GM18498 (cell line): ENCODE results near the gene TUBGCP5.
"Not testable (repeated sequence)": the region's sequence is repeated elsewhere in the genome, so short reads cannot be mapped to it uniquely, and the experiment has no call there.

Experiments
- ATAC-seq: cut with Tn5 transposase; IDR thresholded peaks from one replicate; pipeline ENCODE4 v1.9.1; 2021; ENCODE audit warnings: mild to moderate bottlenecking, moderate library complexity; ENCODE audit not compliant: unreplicated experiment

Gene TUBGCP5

DNA sequence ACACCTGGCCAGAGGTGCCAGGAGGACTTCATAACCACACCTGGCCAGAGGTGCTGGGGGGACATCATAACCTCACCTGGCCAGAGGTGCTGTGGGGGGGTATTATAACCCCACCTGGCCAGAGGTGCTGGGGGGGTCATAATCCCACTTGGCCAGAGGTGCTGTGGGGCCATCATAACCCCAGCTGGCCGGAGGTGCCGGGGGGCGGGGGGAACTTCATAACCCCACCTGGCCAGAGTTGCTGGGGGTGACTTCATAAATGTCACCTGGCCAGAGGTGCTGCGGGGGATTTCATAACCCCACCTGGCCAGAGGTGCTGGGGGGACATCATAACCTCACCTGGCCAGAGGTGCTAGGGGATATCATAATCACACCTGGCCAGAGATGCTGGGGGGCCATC lies 4.2 kb upstream of the TUBGCP5 start:
- not testable (repeated sequence) for ATAC-seq

DNA sequence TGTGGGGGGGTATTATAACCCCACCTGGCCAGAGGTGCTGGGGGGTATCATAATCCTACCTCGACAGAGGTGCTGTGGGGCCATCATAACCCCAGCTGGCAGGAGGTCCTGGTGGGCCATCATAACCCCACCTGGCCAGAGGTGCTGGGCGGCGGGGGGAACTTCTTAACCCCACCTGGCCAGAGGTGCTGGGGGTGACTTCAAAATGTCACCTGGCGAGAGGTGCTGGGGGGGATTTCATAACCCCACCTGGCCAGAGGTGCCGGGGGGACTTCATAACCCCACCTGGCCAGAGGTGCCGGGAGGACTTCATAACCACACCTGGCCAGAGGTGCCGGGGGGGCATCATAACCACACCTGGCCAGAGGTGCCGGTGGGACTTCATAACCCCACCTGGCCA lies 2.4 kb upstream of the TUBGCP5 start:
- ATAC-seq: not testable (repeated sequence)

DNA sequence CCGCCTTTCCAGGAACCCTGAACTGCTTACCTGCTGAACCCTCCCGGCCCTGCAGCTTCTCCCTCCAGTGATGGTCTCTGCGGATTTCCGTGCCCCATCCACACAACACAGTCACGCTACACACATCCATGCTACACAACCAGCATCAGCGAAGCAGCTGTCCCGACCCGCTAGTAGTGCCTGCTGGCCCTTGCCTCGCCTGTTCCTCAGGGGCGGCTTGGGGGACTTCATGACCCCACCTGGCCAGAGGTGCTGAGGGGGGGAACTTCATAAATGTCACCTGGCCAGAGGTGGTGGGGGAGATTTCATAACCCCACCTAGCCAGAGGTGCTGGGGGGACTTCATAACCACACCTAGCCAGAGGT lies 530 bp upstream of the TUBGCP5 start:
- peak; percentile 30 for ATAC-seq

- ATAC-seq: peak; percentile 13
Observed at GRCh38 chr15:23038726-23039142, 635 bp downstream of the TUBGCP5 start.

- ATAC-seq: no peak
Observed at GRCh38 chr15:23035964-23036566, 3.3 kb downstream of the TUBGCP5 start.

GRCh38 chr15:23033979-23034378 lies 5.4 kb downstream of the TUBGCP5 start:
- no peak for ATAC-seq

GRCh38 chr15:23026218-23026617 lies 13.2 kb downstream of the TUBGCP5 start:
- no peak for ATAC-seq

DNA sequence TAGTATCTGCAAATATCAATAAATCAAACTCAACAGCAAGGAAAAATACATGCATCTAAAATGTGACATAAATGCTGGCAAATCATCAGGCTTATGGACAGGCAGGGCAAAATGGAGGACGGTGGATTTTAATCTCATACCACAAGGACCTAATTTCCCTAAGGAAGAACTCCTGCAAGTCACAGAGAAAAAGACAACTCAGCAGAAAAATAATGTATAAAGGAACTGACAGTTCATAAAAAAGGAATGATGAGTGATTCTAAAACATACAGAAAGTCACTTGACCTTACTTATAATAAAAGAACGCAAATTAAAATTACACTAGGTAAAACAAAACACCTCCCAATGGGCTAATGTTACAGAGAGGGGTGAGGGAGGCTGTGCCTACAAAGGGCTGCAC lies 17.2 kb downstream of the TUBGCP5 start:
- ATAC-seq: no peak

DNA sequence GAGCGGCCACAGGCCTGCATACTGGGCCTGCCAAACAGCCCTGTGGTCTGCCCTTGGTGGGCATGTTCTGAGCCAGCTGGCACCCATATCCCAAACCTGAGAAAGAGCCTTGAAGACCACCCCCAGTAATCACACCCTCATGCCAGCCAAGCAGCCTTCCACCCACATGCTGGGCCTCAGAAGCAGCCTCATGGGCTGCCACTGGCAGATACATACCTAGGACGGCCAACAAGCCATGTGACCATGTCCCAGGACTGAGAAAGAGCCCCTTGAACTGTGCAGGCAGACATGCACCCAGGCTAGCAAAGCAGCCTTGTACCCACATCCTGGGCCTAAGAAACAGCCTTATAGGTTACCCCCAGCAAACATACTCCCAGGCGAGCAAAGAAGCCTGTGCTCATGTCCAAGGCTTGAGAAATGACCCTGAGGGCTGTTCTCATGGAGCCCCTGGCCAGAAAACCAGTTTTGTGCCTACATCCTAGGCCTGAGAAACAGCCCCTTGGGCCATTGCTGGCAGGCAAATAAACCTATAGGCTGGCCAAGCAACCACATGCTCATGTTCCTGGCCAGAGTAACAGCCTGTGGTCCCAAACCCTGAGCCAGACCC lies 24.9 kb downstream of the TUBGCP5 start:
- ATAC-seq: no peak

GRCh38 chr15:23013681-23014080 lies 25.7 kb downstream of the TUBGCP5 start:
- ATAC-seq: no peak

DNA sequence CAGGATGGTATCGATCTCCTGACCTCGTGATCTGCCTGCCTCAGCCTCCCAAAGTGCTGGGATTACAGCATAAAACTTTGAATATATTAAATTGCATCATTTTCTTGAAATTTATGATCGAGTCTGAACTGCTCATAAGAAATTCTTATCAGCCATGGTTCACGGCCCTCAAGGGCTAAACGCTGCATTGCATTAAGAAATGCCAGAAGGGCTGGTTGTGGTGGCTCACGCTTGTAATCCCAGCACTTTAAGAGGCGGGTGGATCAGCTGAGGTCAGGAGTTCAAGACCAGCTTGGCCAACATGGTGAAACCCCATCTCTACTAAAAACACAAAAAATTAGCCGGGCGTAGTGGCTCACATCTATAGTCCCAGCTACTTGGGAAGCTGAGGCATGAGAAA lies 26.8 kb downstream of the TUBGCP5 start:
- ATAC-seq: not testable (repeated sequence)

DNA sequence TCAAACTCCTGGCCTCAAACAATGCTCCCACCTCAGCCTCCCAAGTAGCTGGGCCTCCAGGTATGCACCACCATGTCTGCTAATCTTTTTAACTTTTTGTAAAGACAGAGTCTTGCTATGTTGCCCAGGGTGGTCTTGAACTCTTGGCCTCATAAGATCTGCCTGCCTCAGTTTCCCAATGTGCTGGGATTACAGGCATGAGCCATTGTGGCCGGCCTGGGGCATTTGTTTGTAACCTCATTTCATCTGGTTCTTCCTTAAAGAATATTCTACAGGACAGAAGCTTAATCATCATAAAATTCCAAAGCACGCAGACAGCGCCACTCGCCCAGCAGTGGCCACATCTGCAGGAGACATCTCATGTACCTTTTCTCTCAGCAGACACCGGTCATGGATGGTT lies 35.6 kb downstream of the TUBGCP5 start:
- ATAC-seq: no peak

DNA sequence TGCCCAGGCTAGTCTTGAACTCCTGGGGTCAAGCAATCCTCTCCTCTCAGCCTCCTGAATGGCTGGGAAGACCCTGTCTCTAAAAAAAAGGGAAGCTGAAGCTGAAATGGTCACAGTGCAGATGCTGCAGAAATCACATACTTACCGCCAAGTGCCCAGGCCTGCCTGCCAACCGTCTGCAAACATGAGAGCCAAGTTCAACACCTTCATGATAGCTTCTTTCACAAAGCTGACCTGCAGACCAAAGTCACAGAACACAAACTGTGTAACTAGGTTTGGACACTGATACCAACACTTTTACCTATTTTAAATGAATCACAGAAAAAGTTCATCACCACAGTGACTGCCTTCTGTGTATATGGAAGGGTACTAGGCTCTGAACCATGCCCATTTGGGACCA lies 36.4 kb downstream of the TUBGCP5 start:
- no peak for ATAC-seq

DNA sequence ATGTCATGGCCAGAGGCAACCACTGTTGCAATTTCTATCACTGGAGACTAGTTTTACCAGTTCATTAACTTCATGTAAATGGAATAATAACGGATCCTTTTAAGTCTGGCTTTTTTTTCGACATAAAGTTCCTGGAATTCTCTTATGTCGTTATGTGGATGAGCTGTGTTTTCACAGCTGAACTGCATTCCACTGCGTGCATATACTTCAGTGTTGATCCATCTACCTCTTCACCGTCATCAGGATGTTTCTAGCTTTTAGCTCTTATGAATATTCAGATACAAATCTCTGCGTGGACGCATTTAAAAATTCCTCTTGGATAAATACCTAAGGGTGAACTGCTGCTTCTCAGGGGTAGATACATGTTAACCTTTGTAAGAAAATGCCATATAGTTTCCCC lies 43.6 kb downstream of the TUBGCP5 start:
- no peak for ATAC-seq

DNA sequence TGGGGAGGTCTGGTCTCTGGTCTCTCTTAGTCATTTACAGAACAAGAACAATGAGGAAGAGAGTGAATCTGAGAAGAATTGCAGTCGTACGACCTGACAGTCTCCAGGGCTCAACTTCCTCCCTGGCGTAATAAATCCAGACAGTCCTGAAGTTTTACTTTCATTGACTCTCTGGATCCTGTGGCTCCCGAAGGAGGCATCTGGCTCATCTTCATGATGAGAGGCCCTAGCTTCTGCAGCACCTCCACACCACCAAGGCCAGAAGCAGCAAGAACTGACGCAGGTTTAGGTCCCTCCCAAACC lies 47.4 kb downstream of the TUBGCP5 start:
- ATAC-seq: no peak

- ATAC-seq: no peak
Observed at GRCh38 chr15:22989576-22990477, 49.5 kb downstream of the TUBGCP5 start.

GRCh38 chr15:22988811-22989210 lies 50.6 kb downstream of the TUBGCP5 start:
- no peak for ATAC-seq

DNA sequence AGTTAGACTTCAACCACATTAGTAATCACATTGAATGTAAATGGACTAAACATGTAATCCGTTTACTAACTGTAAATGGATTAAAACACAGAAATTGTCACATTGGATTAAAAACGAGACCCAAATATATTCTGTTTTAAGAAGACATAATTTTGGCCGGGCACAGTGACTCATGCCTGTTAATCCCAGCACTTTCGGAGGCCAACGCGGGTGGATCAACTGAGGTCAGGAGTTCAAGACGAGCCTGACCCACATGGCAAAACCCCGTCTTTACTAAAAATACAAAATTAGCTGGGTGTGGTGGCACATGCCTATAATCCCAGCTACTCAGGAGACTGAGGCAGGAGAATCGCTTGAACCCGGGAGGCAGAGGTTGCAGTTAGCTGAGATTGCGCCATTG lies 57.4 kb downstream of the TUBGCP5 start:
- ATAC-seq: not testable (repeated sequence)

GRCh38 chr15:22981051-22981840 lies 58.1 kb downstream of the TUBGCP5 start:
- ATAC-seq: no peak

GRCh38 chr15:22980189-22981050 lies 58.9 kb downstream of the TUBGCP5 start, which contains the start of gene CYFIP1:
TSS of gene CYFIP1 (minus strand) at chr15:22980368. CDS start at chr15:22947285, 33,083 bp downstream.
- peak; percentile 65 for ATAC-seq
